Stimulated activated CD4-positive, alpha-beta T cell treated with anti-CD3 and anti-CD28 coated beads, Interleukin-4, amount 100 ng/mL, for 24 hours (primary cell): ENCODE measurements around the gene PAQR9.
A peak's percentile ranks its signal among the peaks of the same experiment; 100 is the strongest.
"Not testable (repeated sequence)": the region's sequence is repeated elsewhere in the genome, so short reads cannot be mapped to it uniquely, and the experiment has no call there.

Experiments
- DNase-seq: peaks from one replicate; pipeline ENCODE4 v3.0.0-alpha.2; 2020

PAQR9 gene, protein sequence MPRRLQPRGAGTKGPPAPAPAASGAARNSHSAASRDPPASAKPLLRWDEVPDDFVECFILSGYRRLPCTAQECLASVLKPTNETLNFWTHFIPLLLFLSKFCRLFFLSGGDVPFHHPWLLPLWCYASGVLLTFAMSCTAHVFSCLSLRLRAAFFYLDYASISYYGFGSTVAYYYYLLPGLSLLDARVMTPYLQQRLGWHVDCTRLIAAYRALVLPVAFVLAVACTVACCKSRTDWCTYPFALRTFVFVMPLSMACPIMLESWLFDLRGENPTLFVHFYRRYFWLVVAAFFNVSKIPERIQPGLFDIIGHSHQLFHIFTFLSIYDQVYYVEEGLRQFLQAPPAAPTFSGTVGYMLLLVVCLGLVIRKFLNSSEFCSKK

DNA sequence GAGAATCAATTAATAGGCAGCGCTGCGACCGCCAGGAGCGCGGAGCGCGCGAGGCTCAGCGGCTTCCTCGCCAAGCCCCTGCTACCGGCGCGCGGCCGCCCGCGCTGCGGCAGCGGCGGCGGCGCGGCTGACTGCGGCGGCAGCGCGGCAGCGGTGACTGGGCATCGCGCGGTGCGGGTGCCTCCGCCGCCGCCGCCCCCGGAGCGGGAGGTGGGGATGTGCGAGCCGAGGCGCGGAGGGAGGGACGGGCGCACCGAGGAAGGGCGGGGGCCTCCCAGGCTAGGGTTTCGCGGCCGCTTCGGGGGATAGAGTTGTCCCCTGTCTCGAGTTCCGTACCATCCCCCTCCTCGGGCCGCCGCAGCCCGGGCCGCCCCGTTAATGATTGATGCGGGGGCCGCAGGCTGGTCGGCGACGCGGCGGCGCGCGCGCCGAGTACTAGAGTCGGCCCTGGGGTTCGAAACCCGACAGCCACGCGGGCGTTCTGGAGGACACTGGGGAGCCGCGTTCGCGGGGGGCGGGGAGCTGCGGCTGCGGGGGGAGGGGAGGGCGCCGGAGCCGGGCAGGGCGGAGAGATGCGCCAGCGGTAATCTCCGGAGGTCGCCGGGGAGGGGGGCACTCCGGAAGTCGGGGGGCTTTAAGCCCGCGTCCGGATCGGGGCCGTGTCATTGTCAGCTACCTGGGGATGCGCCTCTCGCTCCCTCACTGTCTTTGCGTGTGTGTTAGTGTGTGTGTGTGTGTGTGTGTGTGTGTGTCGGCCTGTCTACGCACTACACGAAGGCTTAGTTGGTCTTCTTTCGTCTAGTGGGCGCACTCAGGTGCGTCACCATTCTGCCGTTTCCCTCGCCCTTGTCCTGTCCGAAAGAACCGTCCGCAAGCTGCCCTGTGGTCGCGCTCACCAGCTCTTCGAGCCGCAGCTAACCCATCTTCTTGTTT lies at the start of gene PAQR9:
Gene PAQR9 (minus strand): TSS at position 159 of the 933 bp plus-strand sequence. CDS start 338 bp downstream, outside the sequence.
- DNase-seq = peak; percentile 7

DNA sequence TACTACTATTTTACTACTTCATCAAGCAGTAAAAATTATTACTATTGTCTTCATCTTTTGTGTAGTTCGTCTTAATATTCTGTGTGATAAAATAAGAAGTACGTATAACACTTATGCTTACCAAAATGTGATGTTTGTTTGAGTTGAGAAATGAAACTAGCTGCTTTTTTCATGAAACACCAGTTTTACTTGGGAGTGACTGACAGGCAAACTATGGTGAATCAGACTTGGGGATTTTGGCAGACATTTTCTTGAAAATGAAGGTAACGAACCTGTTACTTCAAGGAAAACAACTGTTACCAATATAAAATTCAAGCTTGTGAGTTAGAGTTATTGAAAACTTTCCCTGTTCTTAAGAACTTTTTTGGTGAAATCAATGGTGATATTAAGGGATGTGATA lies 48.2 kb upstream of the PAQR9 start:
- no peak for DNase-seq

DNA sequence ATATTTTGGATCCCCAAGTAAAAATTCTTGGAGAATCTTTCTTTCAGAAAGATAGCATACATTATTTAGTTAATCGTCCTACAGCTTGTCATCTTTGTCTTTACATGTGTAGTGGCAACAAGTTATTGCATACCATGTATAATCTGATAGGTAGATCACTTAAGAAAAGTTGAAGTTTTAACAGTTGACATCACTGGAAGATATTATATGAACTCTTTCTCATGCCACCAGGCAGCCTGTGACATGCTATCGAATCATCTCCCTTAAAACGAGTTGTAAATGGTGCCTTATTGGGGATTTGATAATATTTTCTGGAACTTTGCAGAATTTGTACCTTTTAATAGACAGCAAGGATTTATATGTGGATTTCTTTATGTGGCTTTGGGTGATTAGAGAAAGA lies 46.5 kb upstream of the PAQR9 start:
- no peak for DNase-seq

DNA sequence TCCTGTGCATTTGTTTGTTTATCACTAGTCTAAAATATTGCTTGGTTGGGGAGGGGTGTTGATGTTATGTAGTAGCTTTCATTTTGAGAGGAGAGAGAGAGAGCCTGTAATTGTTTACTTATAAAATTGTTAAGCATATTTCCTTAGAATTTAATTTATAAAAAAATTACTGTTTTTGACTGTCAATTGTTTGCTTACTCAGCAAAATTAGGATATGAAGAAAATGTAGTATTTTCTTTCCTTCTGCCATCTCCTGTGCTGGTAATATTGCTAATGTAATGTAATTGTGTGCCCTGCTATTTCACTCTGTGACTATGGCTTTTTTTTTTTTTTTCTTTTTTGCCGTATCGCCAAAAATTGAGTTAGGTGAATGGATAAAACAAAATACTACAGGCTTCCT lies 41.3 kb upstream of the PAQR9 start:
- no peak for DNase-seq

DNA sequence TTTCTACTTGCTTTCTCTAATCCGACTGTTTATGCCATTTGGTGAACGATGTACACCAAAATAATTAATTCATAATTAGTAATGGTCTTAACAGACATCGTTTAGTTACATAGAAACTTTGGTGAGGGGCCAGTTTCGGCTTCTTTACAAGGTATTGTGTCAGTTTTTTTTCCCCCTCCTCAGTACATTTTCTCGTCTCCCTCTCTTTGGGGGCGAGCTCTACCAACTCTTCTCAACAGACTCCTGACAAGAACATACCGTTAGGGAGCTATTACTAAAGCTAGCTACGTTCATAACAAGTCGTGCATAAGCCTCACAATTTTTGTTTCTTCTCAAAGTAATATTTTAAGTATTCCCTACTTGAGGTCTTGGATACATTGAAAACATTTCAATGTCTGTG lies 39.3 kb upstream of the PAQR9 start:
- no peak for DNase-seq

DNA sequence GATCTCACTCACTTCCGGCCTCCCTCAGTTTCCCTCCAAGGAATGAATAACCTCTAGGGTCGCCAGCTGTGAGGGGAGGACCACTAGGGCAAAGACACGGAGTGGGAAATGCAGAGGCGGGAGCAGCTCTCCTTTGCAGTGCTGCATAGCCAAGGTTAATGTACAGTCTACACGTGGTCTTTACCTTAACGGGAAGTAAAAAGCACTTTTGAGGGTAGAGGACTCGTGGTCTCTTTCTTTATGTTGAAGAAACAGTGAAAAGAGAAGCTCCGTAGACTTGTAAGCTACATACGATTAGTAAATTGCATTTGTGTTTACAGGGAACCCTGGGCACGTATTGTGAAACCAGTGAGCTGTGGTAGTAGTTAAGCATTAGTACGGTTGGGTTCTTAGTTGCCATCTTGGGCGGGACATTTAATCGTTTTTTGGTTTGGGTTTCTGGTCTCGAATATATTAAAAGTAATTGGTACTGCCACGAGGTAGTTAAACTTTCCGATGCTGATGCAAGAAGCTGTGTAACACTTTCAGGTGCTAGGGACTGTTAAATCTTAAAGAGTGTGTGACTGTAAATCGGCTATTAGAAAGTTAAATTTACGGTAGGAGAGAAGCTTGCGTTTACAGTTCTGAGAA lies 38.7 kb upstream of the PAQR9 start:
- DNase-seq = peak; percentile 19

DNA sequence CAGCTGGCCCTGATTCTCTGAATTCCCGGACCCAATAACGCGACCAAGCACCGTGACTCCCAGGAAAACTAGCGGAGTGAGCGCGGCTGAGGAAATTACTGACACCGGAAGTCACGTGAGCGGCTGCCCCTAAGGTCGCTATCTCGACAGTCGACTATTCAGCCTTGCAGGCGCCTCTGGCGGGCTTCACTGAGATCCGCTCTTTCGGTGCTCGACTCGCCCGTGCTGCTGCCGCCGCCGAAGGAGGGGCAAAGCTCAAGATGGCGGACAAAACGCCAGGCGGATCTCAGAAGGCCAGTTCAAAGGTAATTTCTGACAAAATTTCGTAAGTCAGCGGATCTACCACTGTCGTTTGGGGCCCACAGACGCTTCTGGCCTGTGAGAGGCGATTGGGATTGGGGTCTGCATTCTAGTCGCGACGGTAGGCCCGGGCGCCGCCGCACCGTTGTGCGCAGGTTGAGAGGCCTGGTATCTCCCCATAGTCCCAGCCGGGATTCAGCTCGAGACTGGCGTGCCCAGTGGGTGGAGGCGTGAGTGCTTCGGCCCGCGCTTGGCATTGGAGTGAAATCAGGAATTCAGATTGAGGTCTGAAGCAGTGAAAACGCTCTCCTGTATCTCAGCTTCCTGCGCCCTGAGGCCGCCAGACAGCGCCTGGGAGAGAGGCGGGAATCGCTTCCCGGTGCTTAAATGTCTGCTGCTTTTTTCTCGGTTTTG lies 38.1 kb upstream of the PAQR9 start, which contains the start of gene U2SURP:
Gene U2SURP (plus strand): TSS at position 202 of the 714 bp plus-strand sequence. CDS start 59 bp downstream, at position 261.
- DNase-seq = peak; percentile 93

DNA sequence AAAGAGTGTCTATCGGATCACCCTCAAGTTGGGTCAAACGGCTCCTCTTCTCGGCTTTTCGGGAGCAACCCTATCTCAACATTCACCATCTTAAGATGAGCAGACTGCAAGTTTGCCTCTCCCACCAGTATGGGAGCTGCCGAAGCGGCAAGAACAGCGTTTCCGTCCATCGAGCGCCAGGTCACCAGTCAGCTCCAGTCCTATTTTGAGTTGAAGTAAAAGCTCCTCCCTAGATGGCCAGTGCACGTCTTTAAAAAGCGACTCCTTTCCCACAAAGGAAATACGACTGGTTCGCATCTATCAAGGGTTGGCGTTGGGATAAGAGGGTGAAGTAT lies 37.5 kb upstream of the PAQR9 start:
- DNase-seq = no peak

DNA sequence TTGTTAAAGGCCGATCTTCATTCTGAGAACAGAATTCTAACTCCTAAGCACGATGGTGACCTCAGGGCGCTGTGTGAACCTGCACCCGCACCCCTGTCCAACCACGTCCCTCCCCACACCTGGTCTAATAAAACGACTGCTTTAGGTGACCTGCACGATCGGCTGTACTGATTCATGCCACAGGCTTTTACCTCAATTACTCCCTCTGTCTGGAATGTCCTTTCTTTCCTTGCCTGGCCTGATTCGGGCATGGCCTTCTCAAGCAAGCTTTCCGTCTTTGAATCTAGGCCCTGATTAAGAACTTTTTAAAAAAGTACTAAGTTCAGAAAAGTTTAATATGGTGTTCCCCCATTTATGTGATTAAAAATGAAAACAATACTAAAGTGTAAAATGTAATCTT lies 37.1 kb upstream of the PAQR9 start:
- DNase-seq = no peak

DNA sequence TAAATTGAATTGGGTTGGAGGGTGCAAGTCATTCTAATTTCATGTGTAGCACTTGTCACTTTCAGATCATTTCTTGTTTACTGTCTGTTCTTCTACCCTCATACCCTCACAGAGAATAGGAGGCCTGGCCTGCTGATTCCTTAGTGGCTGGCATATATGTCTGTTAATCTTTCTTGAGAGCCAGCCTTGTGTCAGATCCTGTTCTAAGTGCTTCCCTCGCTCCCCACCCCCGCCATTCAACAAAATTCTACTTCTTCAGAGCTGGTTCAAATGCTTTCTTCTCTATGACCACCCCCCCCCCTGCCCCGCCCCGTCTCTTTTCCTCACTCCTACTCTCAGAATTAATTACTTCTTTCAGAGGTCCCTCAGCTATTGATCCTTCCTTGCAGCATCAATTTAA lies 36.4 kb upstream of the PAQR9 start:
- DNase-seq = no peak

DNA sequence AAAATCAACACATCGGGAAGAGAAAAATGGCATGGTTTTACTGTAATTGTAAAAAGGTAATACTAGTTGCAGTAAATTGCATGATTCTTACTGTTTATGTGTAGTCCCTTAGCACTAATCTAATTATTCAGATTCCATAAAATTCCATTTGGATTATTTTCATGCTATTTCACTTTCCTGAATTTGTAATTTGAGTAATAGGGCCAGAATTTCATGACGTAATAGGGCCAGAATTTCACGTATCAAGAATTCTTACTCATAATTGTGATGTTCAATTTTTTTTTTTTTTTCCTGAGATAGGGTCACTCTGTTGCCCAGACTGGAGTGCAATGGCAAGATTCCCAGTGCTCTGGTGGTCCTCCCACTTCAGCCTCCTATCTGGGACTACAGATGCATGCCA lies 35.0 kb upstream of the PAQR9 start:
- DNase-seq = no peak

DNA sequence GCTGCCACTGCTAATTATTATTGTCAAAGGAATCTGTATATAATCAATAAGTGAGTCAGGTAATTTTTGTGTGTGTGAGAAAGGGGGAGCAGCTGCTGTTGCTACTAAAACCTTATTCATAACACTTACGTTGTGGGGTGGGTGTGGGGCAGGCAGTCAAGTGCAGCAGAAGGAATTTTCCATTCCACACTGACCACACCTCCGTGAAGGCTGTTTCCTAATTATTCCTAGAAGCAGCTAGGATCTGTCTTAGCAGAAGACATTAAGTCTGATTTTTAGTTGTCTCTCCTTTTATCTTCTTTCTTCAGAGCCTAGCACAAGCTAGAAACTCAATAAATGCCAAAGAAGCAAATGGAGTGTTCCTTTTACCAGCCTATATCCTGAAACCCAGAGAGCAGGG lies 33.9 kb upstream of the PAQR9 start:
- no peak for DNase-seq

DNA sequence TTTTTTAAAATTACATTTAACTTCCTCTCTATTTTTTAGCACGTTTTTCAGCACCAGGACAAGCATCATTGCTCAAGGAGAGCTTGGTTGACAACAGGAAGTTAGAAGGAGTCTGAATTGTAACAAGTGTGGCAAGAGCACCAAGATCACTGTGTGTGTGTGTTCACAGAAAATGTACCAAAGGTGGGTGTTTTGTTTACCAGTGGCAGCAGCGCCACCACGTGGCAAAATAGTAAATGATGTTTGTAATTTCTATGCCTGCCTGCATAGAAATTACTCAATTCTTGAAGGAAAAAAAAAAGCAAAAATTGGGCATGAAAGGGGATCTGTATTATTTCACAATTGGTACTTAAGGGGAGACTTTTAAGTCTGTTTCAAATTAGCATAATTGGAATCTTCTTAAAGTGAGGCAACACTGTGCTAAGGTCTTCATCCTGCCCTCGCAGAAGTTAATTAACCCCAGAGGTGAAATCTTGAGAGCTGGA lies 30.5 kb upstream of the PAQR9 start:
- DNase-seq = peak; percentile 67

DNA sequence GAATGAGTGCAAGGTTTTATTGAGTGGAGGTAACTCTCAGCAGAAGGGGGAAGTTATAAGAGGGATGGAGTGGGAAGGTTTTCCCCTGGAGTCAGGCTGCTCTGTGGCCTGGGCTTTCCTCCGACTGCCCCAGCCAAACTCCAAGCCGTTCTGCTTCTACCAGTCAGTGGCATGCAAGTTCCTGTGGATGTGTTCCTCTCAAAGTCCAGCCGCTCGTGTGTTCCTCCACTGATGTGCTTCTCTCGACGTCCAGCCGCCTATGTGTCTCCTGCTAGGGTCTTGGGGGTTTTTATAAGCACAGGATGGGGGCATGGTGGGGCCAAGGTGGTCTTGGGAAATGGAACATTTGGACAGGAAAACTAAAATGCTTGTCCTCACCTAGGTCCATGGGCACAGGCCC lies 28.8 kb upstream of the PAQR9 start:
- no peak for DNase-seq

DNA sequence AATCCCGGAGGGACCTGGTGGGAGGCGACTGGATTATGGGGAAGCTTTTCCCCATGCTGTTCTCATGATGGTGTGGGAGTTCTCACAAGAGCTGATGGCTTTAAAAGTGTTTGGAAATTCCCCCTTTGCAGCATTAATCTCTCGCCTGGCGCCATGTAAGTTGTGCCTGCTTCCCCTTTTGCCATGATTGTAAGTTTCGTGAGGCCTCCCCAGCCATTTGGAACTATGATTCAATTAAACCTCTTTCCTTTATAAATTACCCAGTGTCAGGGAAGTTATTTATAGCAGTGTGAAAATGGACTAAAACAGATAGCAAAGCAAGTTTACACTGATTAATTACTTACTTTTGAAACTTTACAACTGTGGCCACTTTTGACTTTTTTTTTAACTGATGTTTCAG lies 27.2 kb upstream of the PAQR9 start:
- DNase-seq = no peak

DNA sequence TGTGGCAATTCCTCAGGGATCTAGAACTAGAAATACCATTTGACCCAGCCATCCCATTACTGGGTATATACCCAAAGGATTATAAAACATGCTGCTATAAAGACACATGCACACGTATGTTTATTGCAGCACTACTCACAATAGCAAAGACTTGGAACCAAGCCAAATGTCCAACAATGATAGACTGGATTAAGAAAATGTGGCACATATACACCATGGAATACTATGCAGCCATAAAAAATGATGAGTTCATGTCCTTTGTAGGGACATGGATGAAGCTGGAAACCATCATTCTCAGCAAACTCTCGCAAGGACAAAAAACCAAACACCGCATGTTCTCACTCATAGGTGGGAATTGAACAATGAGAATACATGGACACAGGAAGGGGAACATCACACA lies 25.4 kb upstream of the PAQR9 start:
- DNase-seq = not testable (repeated sequence)

DNA sequence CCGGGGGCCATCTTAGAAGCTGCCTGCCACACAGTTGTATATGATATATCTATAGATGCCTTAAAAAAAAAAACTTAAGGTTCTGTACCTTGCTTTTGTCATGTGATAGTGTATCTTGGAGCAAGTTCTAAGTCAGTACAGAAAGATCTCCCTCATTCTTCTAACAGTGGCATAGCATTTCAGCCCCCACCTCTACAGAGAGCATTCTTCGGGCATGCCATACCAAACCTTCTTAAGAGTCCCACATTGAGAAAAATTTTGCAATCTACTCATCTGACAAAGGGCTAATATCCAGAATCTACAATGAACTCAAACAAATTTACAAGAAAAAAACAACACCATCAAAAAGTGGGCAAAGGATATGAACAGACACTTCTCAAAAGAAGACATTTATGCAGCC lies 24.7 kb upstream of the PAQR9 start:
- not testable (repeated sequence) for DNase-seq

DNA sequence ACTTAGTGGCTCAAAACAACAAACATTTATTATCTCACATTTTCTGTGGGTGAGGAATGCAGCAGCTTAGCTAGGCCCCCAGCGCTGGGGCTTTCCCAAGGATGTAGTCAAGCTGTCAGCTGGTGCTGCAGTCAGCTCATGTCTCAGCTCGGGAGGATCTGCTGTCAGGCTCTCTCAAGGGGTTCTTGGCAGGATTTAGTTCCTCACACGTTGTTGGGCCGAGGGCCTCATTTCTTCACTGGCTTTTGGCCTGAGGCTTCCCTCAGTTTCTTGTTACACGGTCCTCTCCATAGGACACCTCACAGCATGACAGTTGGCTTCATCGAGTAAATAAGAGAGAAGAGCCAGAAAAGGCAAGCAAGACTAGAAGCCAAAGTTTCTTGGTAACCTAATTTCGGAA lies 24.2 kb upstream of the PAQR9 start:
- no peak for DNase-seq

DNA sequence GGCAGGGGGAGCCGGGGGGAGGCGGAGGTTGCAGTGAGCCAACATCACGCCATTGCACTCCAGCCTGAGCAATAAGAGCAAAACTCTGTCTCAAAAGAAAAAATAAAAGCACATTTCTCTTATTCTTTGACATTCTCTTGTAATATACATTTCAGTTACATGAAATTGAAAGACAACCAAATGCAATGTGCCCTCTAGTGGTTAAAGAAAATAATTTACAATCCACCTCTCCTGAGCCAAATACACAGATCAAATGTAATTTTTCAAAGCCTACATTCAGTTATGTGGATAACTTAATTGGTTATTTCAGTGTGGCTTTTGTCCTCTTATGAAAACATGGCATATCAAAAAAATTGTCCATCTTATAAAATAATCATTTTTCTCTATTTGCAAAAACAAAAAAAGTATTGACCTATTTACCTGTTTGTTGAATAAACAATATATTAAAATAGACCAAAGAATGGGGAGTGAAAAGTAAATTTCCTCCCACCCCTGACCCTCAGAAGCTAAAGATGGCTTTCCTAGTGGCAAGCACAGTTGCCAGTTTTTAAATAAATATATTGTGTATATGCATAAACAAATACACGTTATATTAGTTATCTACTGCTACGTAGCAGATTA lies 23.7 kb upstream of the PAQR9 start:
- DNase-seq = no peak

DNA sequence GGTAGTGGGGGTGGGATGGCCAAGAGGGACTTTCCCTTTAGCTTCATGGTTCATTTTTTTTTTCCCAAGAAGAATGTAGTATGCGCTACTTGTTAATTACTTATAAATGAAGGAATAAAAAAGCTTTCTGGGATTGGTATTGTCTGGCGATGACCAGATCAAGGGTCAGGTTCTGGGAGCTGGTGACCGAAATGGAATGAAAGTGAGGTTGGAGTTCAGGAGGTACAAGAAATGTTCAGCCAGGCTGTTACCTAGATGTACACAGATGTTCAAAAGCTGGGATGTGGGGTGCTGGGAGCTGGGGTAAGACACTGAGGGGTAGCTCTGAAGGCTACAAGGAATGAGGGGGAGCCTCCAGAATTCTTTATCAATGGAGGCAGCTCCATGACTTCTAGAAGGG lies 20.8 kb upstream of the PAQR9 start:
- no peak for DNase-seq

DNA sequence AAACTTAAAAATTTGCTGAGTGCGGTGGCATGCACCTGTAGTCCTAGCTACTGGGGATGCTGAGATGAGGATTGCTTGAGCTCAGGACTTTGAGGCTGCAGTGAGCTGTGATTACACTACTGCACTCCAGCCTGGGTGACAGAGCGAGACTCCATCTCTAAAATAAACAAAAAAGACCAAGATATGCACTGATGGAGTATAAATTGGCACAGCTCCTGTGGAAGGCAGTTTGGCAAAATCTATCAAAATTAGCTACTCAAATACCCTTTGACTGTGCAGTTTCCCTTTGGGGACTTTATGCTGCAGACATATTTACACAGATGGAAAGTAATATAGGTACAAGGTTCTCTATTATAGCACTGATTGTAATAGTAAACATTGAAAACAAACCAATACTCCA lies 19.8 kb upstream of the PAQR9 start:
- DNase-seq = no peak

DNA sequence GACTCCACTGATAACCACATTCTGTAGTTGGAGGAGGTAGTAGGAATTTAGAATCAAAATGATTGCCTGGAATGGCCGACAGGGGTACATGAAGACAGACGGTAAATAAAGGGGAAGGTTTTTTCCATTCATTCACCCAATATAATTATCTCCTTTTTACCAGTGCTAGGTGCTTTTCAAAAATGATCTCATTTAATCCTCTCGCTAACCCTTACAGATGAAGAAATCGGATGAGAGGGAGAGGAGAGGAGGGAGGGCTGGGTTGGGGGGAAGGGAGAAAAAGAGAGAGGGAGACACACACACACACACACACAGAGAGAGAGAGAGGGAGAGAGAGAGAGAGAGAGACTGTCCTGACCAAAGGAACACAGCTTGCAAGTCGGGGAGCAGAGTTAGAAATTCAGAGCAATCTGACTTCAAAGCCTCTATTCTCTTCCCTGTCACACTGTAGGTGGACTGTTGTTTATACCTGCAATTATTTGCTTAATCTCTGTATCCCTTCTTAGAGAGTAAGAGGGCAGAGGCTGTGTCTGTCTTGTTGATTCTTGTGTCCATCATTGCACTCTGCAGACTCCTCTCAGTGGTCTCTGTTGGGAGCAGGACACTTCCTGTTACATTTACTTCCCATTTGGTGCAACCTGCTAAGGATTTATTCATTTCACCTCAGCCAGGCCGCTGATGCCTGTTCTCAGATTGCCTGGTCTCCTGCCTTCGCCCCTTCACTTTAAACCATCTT lies 18.7 kb upstream of the PAQR9 start:
- DNase-seq = no peak
